ENCODE results near the gene MTERF4.

The MTERF4 gene

GRCh38 chr2:241102239-241102803 lies at the start of gene MTERF4:
Gene MTERF4, minus strand, starts transcription at chr2:241102287. Its CDS starts 14 bp downstream, at chr2:241102273.
- peak; percentile 81 to 82 for DNase-seq (ENCODE audit: low read depth in 2 of 2)
- H3K4me3 ChIP-seq (replicated peaks in 1 of 2; ENCODE audit: low read depth in 2 of 2, low read length in 2 of 2) = peak within 1 kb of the TSS; percentile 78 to 90
- no peak for TF ChIP-seq CTCF (IDR thresholded peaks at IDR 0.05; ENCODE audit: low read depth, low read length)

- peak; percentile 7 to 13 for DNase-seq (ENCODE audit: low read depth in 2 of 2)
- TF ChIP-seq CTCF (IDR thresholded peaks at IDR 0.05; ENCODE audit: low read depth, low read length) = no peak
- peak overlapping the region; percentile 84 to 85 for H3K4me3 ChIP-seq (replicated peaks in 1 of 2; ENCODE audit: low read depth in 2 of 2, low read length in 2 of 2)
These were observed 48.8 kb upstream of the MTERF4 start for GRCh38 chr2:241150660-241151530.

GRCh38 chr2:241149925-241150659 lies 48.0 kb upstream of the MTERF4 start, which contains the start of gene PPP1R7:
Gene PPP1R7, plus strand, starts transcription at chr2:241150467. Its CDS starts 29 bp downstream, at chr2:241150496.
- peak; percentile 93 to 94 for DNase-seq (ENCODE audit: low read depth in 2 of 2)
- peak within 1 kb of the TSS; percentile 84 to 85 for H3K4me3 ChIP-seq (replicated peaks in 1 of 2; ENCODE audit: low read depth in 2 of 2, low read length in 2 of 2)
- no peak for TF ChIP-seq CTCF (IDR thresholded peaks at IDR 0.05; ENCODE audit: low read depth, low read length)

GRCh38 chr2:241149675-241149924 lies 47.5 kb upstream of the MTERF4 start:
- DNase-seq (ENCODE audit: low read depth in 2 of 2) = no peak
- TF ChIP-seq CTCF (IDR thresholded peaks at IDR 0.05; ENCODE audit: low read depth, low read length) = no peak
- H3K4me3 ChIP-seq (replicated peaks in 1 of 2; ENCODE audit: low read depth in 2 of 2, low read length in 2 of 2) = peak overlapping the region; percentile 84 to 85

GRCh38 chr2:241148891-241149674 lies 47.0 kb upstream of the MTERF4 start, which contains the start of gene PASK:
Gene PASK, minus strand, starts transcription at chr2:241149472. Its CDS starts 6,440 bp downstream, at chr2:241143032.
- peak; percentile 94 to 95 for DNase-seq (ENCODE audit: low read depth in 2 of 2)
- H3K4me3 ChIP-seq (replicated peaks in 1 of 2; ENCODE audit: low read depth in 2 of 2, low read length in 2 of 2) = peak within 1 kb of the TSS; percentile 84 to 85
- TF ChIP-seq CTCF (IDR thresholded peaks at IDR 0.05; ENCODE audit: low read depth, low read length) = no peak

- DNase-seq (ENCODE audit: low read depth in 2 of 2) = no peak
- peak overlapping the region in 1 of 2 donors; percentile 13 for H3K4me3 ChIP-seq (replicated peaks in 1 of 2; ENCODE audit: low read depth in 2 of 2, low read length in 2 of 2)
- no peak for TF ChIP-seq CTCF (IDR thresholded peaks at IDR 0.05; ENCODE audit: low read depth, low read length)
These were observed 46.2 kb upstream of the MTERF4 start for GRCh38 chr2:241148239-241148638.
